ENCODE measurements around the gene MYO9A.

Gene MYO9A

GRCh38 chr15:72118017-72118978 is at the start of gene MYO9A, which contains the start of gene SENP8:
TSS of gene MYO9A (minus strand) at chr15:72118150. CDS start at chr15:72046563, 71,587 bp downstream.
TSS of gene SENP8 (plus strand) at chr15:72118403. CDS start at chr15:72139624, 21,221 bp downstream.
- peak; percentile 90 for DNase-seq

GRCh38 chr15:72167445-72167844 is 49.5 kb upstream of the MYO9A start:
- no peak for DNase-seq

- DNase-seq, result no peak
These were observed 48.9 kb upstream of the MYO9A start for GRCh38 chr15:72166716-72167417.

- no peak for DNase-seq
These were observed 45.8 kb upstream of the MYO9A start for GRCh38 chr15:72163719-72164118.

GRCh38 chr15:72162569-72162968 is 44.6 kb upstream of the MYO9A start:
- DNase-seq, result no peak

GRCh38 chr15:72161361-72162132 is 43.6 kb upstream of the MYO9A start:
- no peak for DNase-seq

GRCh38 chr15:72160696-72161245 is 42.8 kb upstream of the MYO9A start:
- no peak for DNase-seq

GRCh38 chr15:72156928-72157327 is 39.0 kb upstream of the MYO9A start:
- no peak for DNase-seq

- peak; percentile 40 for DNase-seq
These were observed 38.0 kb upstream of the MYO9A start for GRCh38 chr15:72155635-72156616.

- peak; percentile 35 for DNase-seq
These were observed 37.2 kb upstream of the MYO9A start for GRCh38 chr15:72155003-72155621.

- no peak for DNase-seq
These were observed 36.4 kb upstream of the MYO9A start for GRCh38 chr15:72154316-72154715.

- no peak for DNase-seq
These were observed 35.5 kb upstream of the MYO9A start for GRCh38 chr15:72153269-72154000.

- DNase-seq, result no peak
These were observed 29.5 kb upstream of the MYO9A start for GRCh38 chr15:72147418-72147817.

GRCh38 chr15:72146934-72147333 is 29.0 kb upstream of the MYO9A start:
- DNase-seq, result no peak

GRCh38 chr15:72146221-72146620 is 28.3 kb upstream of the MYO9A start:
- no peak for DNase-seq

- no peak for DNase-seq
These were observed 23.5 kb upstream of the MYO9A start for GRCh38 chr15:72141171-72142084.

GRCh38 chr15:72140088-72140487 is 22.1 kb upstream of the MYO9A start:
- DNase-seq, result no peak

GRCh38 chr15:72139667-72140066 is 21.7 kb upstream of the MYO9A start:
- no peak for DNase-seq
